Uterus (tissue), 4 donors: ENCODE data around the gene GOLPH3. TPM values are rescaled to one million over a fixed set of nuclear protein-coding genes. Genes with fewer than 3 reads are reported as not detected.
"Not testable (repeated sequence)": the region's sequence is repeated elsewhere in the genome, so short reads cannot be mapped to it uniquely, and the experiment has no call there.

Source experiments
- DNase-seq, 2 donors: peaks; one replicate each; pipeline ENCODE4 v3.0.0-alpha.2; 2019 to 2020
- H3K27ac ChIP-seq, 2 donors: fragments of 200-600 bp; sonication (generic); 1 replicate in 1 of 2; 2 replicates in 1 of 2; pipeline ENCODE4 v1.5.1; 2016 to 2018
- H3K27me3 ChIP-seq, 2 donors: fragments of 200-600 bp; sonication (generic); one replicate each; pipeline ENCODE4 v1.5.1; 2018 to 2019; ENCODE audit warnings: control low read depth in 1 of 2
- H3K36me3 ChIP-seq, 2 donors: fragments of 200-600 bp; sonication (generic); one replicate each; pipeline ENCODE4 v1.5.1; 2019; ENCODE audit warnings: control low read depth in 1 of 2
- H3K4me1 ChIP-seq, 2 donors: fragments of 200-600 bp; sonication (generic); one replicate each; pipeline ENCODE4 v1.5.1; 2018 to 2019; ENCODE audit warnings: control low read depth in 1 of 2
- H3K4me3 ChIP-seq, 2 donors: fragments of 200-600 bp; sonication (generic); 1 replicate in 1 of 2; 2 replicates in 1 of 2; pipeline ENCODE4 v1.5.1; 2018 to 2019; ENCODE audit warnings: mild to moderate bottlenecking in 1 of 2
- H3K9me3 ChIP-seq, 2 donors: fragments of 200-600 bp; sonication (generic); one replicate each; pipeline ENCODE4 v1.5.1; 2019; ENCODE audit warnings: control low read depth in 1 of 2
- POLR2A ChIP-seq, 2 donors: fragments of 450-650 bp; IDR thresholded peaks; one replicate each; pipeline ENCODE4 v1.6.1; 2016; ENCODE audit warnings: antibody characterized with exemption in 2 of 2, mild to moderate bottlenecking in 1 of 2, moderate library complexity in 1 of 2
- intact Hi-C: fragments of 100-400 bp; cut with DNase I; formaldehyde crosslinking; loops from one replicate; pipeline ENCODE4 v1.15.1; 2023; ENCODE audit warnings: low total_unique reads
- total RNA-seq, 4 donors: library from RNA; depleted of rRNA in 3 of 4; stranded (reverse); fragments of >200 nt in 3 of 4; gene quantifications; one replicate each; pipeline versions ENCODE4 v1.1.0 to v1.2.4, GENCODE V29; 2014 to 2023
- TF ChIP-seq, protein P1 (sequence below), 4 experiments: fragments of 200-600 bp in 2 of 4; fragments of 450-650 bp in 2 of 4; sonication (generic) in 2 of 4; IDR thresholded peaks; one replicate each; pipeline ENCODE4 v1.5.1; 2016 to 2019; ENCODE audit warnings: antibody characterized with exemption in 4 of 4, mild to moderate bottlenecking in 2 of 4, moderate library complexity in 1 of 4
- donor health status: DM: yes; HTN: yes; CAD: no.

Gene GOLPH3
- 10 to 100 TPM; 31.8 to 93.7 (median 69.0) TPM for total RNA-seq

DNA sequence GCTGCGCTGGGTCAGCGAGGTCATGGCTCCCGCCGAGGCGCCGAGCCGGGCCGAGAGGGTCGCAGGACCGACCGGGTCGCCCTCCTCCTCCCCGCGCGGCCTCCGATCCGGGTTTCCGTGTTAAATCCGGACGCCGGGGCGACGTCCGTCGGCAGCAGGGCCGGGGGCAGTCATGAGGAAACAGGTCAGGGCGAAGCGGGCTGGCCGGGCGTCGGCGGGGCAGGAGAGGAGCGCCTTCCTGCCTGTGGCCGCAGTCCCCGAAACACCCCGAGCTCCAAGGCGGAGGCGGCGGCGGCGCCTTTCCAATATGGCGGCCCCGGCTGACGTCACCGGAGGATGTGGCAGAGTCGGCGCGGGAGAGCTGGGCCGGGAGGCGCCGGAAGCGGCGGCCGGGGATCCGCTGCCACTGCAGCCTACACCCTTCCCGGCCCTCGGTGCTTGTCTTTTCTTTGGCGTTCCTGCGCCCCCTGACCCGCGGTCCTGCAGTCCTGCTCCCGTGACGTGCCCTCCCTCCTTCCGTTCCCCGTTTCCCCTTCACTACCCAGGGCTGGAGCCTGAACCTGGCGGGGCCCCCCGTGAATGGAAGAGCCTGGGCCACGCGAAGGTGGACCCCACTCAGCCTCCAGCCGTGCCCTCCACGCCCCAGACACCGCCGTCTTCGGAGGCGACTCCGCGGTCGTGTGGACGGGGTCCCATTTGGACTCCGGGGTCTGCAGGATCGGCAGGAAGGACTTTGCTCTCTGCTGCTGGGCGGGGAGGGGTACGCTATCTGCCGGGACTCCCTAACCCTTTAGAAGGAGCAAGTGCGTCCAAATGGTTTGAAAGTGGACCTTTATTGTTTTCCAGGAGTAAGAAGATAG, at the start of gene GOLPH3:
TSS of gene GOLPH3 (minus strand) at position 309 of the 860 bp plus-strand sequence. CDS start at position 24, 285 bp downstream.
- Histone ChIP-seq H3K4me1 (peaks cover 5 to 6% of the 10 kb centered on the region in 2 donors), H3K27me3 (no peaks in the 10 kb centered on the region), H3K27ac (peak within 1 kb of the TSS; percentile 99 to 100), H3K9me3 (no peaks in the 10 kb centered on the region), H3K36me3 (no peaks in the 10 kb centered on the region), H3K4me3 (peak within 1 kb of the TSS; percentile 81 to 88)
- intact Hi-C loops = no loop called here
- DNase-seq = peak; percentile 91 to 93
- TF ChIP-seq, protein P1, sequence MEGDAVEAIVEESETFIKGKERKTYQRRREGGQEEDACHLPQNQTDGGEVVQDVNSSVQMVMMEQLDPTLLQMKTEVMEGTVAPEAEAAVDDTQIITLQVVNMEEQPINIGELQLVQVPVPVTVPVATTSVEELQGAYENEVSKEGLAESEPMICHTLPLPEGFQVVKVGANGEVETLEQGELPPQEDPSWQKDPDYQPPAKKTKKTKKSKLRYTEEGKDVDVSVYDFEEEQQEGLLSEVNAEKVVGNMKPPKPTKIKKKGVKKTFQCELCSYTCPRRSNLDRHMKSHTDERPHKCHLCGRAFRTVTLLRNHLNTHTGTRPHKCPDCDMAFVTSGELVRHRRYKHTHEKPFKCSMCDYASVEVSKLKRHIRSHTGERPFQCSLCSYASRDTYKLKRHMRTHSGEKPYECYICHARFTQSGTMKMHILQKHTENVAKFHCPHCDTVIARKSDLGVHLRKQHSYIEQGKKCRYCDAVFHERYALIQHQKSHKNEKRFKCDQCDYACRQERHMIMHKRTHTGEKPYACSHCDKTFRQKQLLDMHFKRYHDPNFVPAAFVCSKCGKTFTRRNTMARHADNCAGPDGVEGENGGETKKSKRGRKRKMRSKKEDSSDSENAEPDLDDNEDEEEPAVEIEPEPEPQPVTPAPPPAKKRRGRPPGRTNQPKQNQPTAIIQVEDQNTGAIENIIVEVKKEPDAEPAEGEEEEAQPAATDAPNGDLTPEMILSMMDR (IDR thresholded peaks at IDR 0.05) = peak in 2 of 4 experiments; percentile 16 to 44
- TF ChIP-seq POLR2A (IDR thresholded peaks at IDR 0.05) = peak; percentile 95

DNA sequence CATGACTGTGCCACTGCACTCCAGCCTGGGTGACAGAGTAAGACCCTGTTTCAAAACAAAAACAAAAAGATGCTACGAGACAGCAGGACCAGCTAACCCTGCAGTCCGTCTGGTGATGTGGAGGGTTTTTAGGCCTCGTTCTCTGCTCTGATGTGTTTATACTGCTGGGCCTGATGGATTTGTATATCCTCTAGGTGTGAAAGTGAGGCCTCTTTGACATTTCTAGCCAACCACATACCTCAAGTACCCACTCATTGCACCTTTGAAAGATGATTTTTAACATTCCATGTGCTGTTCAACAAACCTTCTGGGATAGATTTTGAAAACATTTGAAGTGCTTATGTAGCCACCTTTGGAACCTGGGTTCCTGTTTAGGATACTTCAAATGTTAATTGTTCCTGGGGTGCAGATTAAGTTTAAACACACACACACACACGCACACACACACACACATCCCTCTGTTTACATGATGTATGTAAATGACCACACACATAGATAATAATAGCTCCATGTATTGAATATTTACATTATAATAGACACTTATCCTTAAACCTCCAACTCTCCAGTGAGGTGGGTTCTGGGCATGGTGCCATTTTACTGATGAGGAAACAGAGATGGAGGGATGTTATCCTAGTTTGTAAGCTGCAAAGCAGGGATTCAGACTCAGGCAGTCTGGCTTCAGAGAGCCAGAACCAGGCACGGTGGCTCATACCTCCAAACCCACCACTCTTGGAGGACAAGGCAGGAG, 48.8 kb upstream of the GOLPH3 start:
- intact Hi-C loops = no loop called here
- no peak for DNase-seq
- Histone ChIP-seq H3K4me3 (no peak overlapping the region), H3K9me3 (no peaks in the 10 kb centered on the region), H3K27ac (no peak overlapping the region), H3K27me3 (no peaks in the 10 kb centered on the region), H3K36me3 (no peaks in the 10 kb centered on the region), H3K4me1 (no peaks in the 10 kb centered on the region)
- no peak for TF ChIP-seq POLR2A (IDR thresholded peaks at IDR 0.05)
- TF ChIP-seq, protein P1 (IDR thresholded peaks at IDR 0.05) = no peak

DNA sequence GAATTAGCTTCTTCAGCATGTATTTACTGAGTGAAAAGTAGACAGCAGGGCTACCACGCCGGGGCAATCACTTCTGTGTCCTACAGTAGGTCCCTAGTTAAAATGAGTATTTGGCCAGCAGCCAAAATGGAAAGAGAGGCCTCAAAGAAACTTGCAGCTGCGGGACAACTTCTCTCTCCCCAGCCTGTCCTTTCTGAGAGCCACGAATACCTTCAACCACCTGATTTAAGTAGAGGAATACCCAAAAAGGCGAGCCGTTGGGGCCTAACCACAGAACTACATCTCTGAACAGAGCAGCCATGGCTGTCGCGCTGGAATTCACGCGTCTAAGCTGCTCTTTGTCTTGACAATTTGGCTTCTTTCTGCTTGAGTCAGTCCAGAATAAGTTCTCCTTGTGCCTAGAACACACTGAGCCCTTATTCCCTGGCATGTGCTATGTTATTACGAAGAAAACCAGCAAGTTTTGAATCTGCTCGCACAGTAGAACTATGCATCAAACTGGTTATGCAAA, 43.8 kb upstream of the GOLPH3 start:
- no peak overlapping the region for H3K27ac ChIP-seq
- intact Hi-C loops = no loop called here

DNA sequence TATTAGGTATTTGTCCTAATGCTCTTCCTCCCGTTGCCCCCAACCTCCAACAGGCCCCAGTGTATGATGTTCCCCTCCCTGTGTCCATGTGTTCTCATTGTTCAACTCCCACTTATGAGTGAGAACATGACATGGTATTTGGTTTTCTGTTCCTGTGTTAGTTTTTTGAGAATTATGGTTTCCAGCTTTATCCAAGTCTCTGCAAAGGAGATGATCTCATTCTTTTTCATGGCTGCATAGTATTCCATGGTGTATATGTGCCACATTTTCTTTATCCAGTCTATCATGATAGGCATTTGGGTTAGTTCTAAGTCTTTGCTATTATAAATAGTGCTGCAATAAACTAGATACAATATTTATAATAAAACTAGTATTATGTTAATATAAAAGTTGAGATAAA, 40.2 kb upstream of the GOLPH3 start:
- H3K27me3 ChIP-seq, H3K9me3 ChIP-seq, intact Hi-C loops, DNase-seq, H3K4me1 ChIP-seq, H3K4me3 ChIP-seq, H3K36me3 ChIP-seq, H3K27ac ChIP-seq: not testable (repeated sequence)

More for the DNA sequence above, 43.8 kb upstream of the GOLPH3 start:
- H3K4me3 ChIP-seq = no peak overlapping the region
- TF ChIP-seq POLR2A (IDR thresholded peaks at IDR 0.05) = no peak
- TF ChIP-seq, protein P1 (IDR thresholded peaks at IDR 0.05) = no peak
- H3K4me1 ChIP-seq = no peaks in the 10 kb centered on the region
- H3K27me3 ChIP-seq = no peaks in the 10 kb centered on the region
- DNase-seq = no peak
- no peaks in the 10 kb centered on the region for H3K9me3 ChIP-seq
- H3K36me3 ChIP-seq = no peaks in the 10 kb centered on the region

DNA sequence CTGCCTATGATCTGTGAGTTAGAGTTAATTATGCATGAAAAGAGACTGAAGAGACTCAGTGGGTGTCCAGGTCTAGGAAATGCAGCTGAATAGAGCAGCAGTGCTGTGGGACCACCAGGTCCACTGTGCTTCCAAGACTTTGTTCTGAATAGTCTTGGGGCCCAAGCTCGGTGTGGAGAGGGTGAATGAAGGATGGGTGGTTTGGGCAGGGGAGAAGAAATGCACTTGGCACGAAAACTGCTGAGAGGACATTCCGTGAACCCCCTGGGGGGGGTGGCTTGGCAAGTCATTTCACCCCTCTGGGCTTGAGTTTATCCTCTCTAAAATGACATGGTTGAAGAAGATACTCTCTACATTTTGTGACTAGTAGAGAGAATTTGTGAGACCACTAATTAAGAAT, 36.0 kb upstream of the GOLPH3 start:
- H3K4me1 ChIP-seq = no peaks in the 10 kb centered on the region
- no peaks in the 10 kb centered on the region for H3K9me3 ChIP-seq
- intact Hi-C loops = no loop called here
- no peaks in the 10 kb centered on the region for H3K27me3 ChIP-seq
- no peak for DNase-seq
- H3K36me3 ChIP-seq = no peaks in the 10 kb centered on the region
- H3K27ac ChIP-seq = no peak overlapping the region
- H3K4me3 ChIP-seq = no peak overlapping the region
- no peak for TF ChIP-seq POLR2A (IDR thresholded peaks at IDR 0.05)
- TF ChIP-seq, protein P1 (IDR thresholded peaks at IDR 0.05) = no peak

DNA sequence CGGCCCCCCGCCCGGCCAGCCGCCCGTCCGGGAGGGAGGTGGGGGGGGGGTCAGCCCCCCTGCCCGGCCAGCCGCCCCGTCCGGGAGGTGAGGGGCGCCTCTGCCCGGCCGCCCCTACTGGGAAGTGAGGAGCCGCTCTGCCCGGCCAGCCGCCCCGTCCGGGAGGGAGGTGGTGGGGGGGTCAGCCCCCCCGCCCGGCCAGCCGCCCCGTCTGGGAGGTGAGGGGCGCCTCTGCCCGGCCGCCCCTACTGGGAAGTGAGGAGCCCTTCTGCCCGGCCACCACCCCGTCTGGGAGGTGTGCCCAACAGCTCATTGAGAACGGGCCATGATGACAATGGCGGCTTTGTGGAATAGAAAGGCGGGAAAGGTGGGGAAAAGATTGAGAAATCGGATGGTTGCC, 34.7 kb upstream of the GOLPH3 start:
- DNase-seq, H3K4me1 ChIP-seq, H3K36me3 ChIP-seq, H3K27ac ChIP-seq, H3K9me3 ChIP-seq, H3K4me3 ChIP-seq, intact Hi-C loops, H3K27me3 ChIP-seq: not testable (repeated sequence)
